Fibroblast of skin of right biceps (primary cell): ENCODE results near the gene SLC17A2.

Experiments
- DNase-seq: peaks from one replicate; pipeline ENCODE4 v3.0.0-alpha.2; 2013

SLC17A2 gene

GRCh38 chr6:25918083-25918683 is 12.3 kb downstream of the SLC17A2 start:
- no peak for DNase-seq

DNA sequence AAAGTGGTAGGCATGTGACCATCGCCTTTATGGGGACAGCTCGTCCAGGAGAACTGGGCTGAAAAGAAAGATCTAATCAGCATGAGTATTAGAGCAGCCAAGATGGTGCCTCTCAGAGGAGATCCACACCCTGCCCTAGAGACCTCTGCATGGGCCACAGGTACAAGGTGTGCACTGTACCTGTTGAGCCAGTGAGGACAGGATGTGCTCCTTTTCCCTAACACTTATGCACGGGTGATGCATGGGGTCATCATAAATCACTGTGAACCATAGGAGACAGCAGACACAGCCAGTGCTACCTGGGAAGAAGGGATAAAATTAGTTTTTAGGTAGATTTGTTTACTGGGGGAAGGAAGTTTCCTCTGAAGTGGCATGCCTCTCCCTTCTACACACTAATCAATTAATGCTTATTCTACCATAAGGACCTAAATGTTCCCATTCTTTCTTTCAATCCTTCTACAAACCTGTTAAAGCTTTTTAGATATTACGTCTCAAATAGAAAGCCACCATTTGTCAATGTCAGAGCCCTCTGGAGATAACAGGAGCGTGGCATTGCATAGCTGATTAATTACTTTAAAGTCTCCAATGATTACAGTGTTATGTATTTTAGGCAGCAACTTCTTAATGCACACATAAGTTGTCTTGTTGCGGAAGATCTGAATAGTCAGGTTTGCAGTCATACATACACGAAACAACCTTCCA is 13.6 kb downstream of the SLC17A2 start:
- no peak for DNase-seq

DNA sequence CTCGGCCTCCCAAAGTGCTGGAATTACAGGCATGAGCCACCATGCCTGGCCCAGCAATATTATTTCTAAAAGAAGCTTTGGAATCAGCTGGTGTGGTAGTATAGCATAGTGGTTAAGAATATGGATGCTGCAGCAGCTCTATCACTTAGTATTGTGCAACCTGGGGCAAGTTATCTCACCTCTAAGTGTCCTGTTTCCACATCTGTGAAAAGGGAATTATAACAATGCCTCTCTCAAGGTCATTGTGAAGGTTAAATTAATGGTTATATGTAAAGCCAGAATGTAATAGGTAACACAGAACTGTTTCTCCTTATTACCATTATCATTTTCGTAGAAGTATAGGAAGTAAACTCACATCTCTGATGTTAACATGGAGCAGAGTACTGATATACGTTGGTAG is 14.2 kb downstream of the SLC17A2 start:
- no peak for DNase-seq

- DNase-seq: no peak
These were observed 16.8 kb downstream of the SLC17A2 start for GRCh38 chr6:25913741-25914140.

GRCh38 chr6:25911351-25911750 is 19.1 kb downstream of the SLC17A2 start:
- no peak for DNase-seq

GRCh38 chr6:25907475-25908014 is 22.9 kb downstream of the SLC17A2 start:
- DNase-seq: no peak

DNA sequence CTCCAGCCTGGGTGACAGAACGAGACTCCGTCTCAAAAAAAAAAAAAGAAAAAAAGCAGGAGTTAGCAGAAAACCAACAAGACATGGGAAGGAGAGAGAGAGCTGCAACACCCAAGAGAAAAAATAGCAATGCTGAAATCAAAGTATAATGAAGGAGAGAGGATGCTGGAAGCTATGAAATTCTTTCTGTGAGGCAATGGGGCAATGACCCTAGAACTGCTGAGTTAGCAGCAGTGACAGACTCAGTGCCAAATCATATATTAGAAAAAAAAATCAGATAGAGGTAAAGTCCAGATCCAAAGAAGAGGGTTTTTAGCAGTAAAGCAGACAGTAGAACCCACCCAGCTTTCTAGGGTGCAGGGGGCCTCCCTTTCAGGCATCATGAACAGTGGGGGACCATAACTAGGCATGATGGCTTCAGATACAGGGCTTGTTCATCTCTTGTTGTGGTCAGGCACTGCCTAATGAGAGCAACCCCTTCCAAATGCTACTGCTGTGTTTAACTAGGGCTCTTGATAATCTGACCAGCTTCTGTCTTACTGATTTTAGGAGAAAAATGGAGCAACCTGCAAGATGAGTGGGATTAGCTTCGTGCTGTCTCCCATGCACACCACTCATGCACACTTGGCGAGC is 26.9 kb downstream of the SLC17A2 start:
- no peak for DNase-seq

DNA sequence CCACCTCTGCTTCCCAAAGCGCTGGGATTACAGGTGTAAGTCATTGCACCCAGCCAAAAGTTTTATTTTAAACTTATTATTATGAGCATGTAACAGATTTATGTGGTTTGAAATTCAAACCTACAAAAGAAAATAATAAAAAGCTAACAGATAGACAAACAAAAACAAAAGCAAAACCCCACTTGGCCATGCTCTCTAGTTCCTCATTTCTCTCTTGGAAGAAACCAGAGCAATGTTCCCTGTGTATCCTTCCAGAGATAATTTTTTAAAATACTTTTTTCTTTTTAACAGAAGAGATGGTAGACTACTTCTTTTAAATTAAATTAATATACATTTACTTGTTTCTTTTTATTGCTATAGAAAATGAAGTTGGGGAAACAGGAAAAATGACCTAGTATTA is 28.4 kb downstream of the SLC17A2 start:
- no peak for DNase-seq

DNA sequence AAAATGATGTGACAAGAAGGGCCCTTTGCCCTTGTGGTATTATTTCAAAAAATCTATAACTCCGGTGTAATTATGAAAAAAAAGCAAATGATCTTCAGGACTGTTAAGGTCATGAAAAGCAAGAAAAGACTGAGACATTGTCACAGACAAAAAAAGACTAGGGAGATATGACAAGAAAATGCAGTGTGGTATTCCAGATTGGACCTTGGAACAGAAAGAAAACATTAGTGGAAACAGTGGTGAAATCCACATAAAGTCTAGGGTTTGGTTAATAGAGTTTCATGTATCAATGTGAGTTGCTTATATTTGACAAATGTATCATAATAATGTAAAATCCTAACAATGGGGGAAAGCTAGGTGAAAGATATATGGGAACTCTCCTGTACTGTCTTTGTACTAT is 29.6 kb downstream of the SLC17A2 start:
- DNase-seq: no peak

GRCh38 chr6:25899580-25900408 is 30.7 kb downstream of the SLC17A2 start:
- DNase-seq: no peak

DNA sequence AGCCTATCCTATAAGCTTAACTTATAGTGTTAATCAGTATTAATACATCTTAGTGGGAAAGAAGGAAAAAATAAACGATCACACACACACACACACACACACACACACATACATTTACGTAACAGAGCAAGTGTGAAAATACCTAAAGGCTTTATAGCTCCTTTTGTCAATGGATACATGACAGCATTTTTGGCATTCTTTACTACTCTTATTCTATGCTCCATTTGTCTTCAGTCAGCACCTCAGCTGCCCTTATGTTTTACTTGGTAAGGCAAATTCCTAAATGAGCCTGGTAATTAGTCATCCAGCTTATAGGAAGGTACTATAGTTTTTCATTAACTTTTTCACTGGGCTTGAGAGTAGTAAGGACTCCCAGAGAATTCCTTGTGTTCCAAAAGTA is 31.4 kb downstream of the SLC17A2 start:
- DNase-seq: peak; percentile 12

- no peak for DNase-seq
These were observed 32.1 kb downstream of the SLC17A2 start for GRCh38 chr6:25898289-25898977.

- DNase-seq: no peak
These were observed 34.2 kb downstream of the SLC17A2 start for GRCh38 chr6:25896252-25896651.

GRCh38 chr6:25895771-25896170 is 34.7 kb downstream of the SLC17A2 start:
- no peak for DNase-seq

DNA sequence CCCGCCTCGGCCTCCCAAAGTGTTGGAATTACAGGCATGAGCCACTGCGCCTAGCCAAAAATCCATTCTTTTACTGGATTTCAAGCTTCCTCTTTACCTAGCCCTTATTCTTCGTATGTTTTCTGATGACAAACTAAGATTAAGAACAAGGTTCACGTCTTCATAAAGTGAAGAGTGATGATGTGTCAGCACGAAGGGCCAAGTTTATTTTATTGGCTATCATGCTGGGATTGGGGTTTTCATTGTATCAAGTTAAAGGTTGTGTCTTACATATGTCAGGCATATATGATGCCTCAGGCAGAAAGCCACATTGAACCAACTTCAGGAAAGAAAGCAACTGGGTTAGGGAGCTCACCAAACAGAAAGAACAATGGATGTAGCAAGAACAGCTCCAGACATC is 36.7 kb downstream of the SLC17A2 start:
- no peak for DNase-seq

GRCh38 chr6:25892877-25893276 is 37.6 kb downstream of the SLC17A2 start:
- no peak for DNase-seq

DNA sequence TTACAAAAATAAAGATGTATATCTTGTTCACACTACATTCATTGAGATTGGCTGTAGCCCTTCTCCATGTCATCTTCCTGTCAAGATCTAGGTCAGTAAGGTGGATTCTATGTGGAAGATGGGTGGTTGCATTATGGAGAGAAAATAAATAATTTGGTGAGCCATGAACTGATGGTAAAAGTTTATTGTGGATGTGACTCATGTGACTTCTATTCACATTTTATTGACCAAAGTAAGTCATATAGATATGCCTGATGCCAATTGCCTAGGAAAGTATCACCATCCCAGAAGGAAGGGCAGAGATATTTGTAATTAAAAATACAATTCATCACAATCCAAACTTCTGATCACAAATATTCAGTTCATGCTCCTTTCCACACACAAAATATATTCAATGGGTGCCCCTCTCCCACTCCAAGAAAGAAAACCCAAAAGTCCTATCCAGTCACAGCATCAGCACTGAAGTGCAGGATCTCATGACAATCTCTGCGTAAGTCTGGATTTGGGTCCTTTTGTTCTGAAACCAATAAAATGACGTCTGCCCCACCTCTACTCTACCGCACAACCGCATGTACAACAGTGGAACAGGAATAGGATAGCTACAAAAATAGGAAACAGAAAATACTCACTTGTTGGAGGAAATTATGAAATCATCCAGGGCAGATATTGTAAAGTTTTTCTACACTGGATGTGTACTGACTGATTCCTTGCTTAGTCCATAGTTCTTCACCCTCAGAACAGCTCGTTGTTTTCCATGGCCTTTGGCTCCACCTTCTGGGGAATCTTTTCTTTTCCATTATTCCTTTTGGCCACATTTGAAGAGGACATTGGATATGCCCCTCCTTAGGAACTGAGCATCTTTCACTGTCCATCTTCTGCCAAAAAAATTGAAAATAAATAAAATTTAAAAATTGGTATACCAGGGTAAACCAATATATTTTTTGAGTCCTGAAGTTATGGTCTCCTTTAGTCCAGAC is 40.3 kb downstream of the SLC17A2 start:
- peak; percentile 25 for DNase-seq

GRCh38 chr6:25888626-25889025 is 41.9 kb downstream of the SLC17A2 start:
- DNase-seq: no peak

GRCh38 chr6:25886066-25886465 is 44.4 kb downstream of the SLC17A2 start:
- no peak for DNase-seq

GRCh38 chr6:25883991-25884390 is 46.5 kb downstream of the SLC17A2 start:
- DNase-seq: no peak

DNA sequence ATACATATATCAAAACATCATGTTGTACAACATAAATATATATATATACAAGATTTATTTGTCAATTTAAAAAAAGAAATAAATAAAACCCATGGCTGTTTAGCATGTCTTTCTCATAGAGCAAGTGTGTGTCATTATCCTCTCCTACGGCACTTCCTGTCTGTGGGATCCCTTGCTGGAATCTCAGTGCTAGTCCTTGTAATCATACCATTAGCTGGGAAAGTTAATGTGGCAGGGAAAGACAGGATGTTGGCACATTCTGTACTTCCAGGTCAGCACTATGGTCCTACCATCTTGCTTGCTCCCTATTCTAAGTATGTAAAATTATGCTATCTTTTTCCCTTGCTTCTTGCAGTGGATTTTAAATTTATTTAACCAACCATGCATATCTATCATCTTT is 47.0 kb downstream of the SLC17A2 start:
- no peak for DNase-seq
